Left lung (tissue), 10 donors: Measurements from ENCODE around the gene SUFU. TPM values are rescaled to one million over a fixed set of nuclear protein-coding genes. Genes with fewer than 3 reads are reported as not detected.

ENCODE experiments used
- ATAC-seq: fragments of 200-7000 bp; cut with Tn5 transposase; one replicate; pipeline ENCODE4 v1.9.1; 2020; ENCODE audit warnings: moderate library complexity
- DNase-seq, 4 donors: peaks; one replicate each; pipeline ENCODE4 v3.0.0-alpha.2; 2013 to 2020
- H3K27ac ChIP-seq, 2 donors: fragments of 200-600 bp; sonication (generic) in 1 of 2; one replicate each; pipeline versions ENCODE4 v1.5.0 to v1.8.0; 2020 to 2021
- H3K27me3 ChIP-seq, 2 donors: fragments of 200-600 bp; sonication (generic) in 1 of 2; one replicate each; pipeline versions ENCODE4 v1.5.0 to v1.8.0; 2020 to 2021
- H3K36me3 ChIP-seq, 2 donors: fragments of 200-600 bp; sonication (generic) in 1 of 2; one replicate each; pipeline versions ENCODE4 v1.5.0 to v1.8.0; 2020 to 2021
- H3K4me1 ChIP-seq, 2 donors: fragments of 200-600 bp; one replicate each; pipeline ENCODE4 v1.8.0; 2021
- H3K4me3 ChIP-seq, 2 donors: fragments of 200-600 bp; sonication (generic) in 1 of 2; one replicate each; pipeline versions ENCODE4 v1.5.0 to v1.8.0; 2020 to 2021; ENCODE audit warnings: mild to moderate bottlenecking in 1 of 2
- H3K9me3 ChIP-seq, 2 donors: fragments of 200-600 bp; sonication (generic) in 1 of 2; one replicate each; pipeline versions ENCODE4 v1.5.0 to v1.8.0; 2020 to 2021
- intact Hi-C, 2 donors: fragments of 100-400 bp; cut with DNase I; formaldehyde crosslinking; loops; one replicate each; pipeline versions ENCODE4 v1.11.2 to v1.14.2; 2022
- polyA plus RNA-seq, 6 donors: library from polyadenylated mRNA; unstranded; fragments of 120-200 nt; gene quantifications; one replicate each; pipeline ENCODE4 v1.2.1, GENCODE V29; 2013; ENCODE audit not compliant: insufficient read length in 6 of 6
- total RNA-seq, 2 donors: library from RNA; stranded (reverse); fragmentation: NEBNext Ultra II Directional; extraction: Animal tissue kit (Norgen Biotek cat#: 25700); gene quantifications; one replicate each; pipeline ENCODE4 v1.2.1, GENCODE V29; 2021
- TF ChIP-seq, protein P1 (sequence below), 2 donors: fragments of 200-600 bp; sonication (generic) in 1 of 2; IDR thresholded peaks; one replicate each; pipeline versions ENCODE4 v1.5.0 to v1.8.0; 2021; ENCODE audit warnings: antibody characterized with exemption in 2 of 2
- donor health status: DM: no; HTN: yes; CAD: no.
- donor health status: DM: no; HTN: no; CAD: no.

Gene SUFU
- total and polyA plus RNA-seq, 8 donors = 13.4 to 30.7 (median 27.7) TPM

GRCh38 chr10:102613785-102614184, 110.0 kb downstream of the SUFU start:
- peaks cover 18 to 49% of the 10 kb centered on the region in 2 donors for H3K4me1 ChIP-seq
- no peak overlapping the region for H3K4me3 ChIP-seq
- peaks cover 0 to 37% of the 10 kb centered on the region in 2 donors for H3K36me3 ChIP-seq
- no peaks in the 10 kb centered on the region for H3K9me3 ChIP-seq
- no peak for ATAC-seq
- peak overlapping the region in 1 of 2 donors; percentile 66 for H3K27ac ChIP-seq
- TF ChIP-seq, protein P1, sequence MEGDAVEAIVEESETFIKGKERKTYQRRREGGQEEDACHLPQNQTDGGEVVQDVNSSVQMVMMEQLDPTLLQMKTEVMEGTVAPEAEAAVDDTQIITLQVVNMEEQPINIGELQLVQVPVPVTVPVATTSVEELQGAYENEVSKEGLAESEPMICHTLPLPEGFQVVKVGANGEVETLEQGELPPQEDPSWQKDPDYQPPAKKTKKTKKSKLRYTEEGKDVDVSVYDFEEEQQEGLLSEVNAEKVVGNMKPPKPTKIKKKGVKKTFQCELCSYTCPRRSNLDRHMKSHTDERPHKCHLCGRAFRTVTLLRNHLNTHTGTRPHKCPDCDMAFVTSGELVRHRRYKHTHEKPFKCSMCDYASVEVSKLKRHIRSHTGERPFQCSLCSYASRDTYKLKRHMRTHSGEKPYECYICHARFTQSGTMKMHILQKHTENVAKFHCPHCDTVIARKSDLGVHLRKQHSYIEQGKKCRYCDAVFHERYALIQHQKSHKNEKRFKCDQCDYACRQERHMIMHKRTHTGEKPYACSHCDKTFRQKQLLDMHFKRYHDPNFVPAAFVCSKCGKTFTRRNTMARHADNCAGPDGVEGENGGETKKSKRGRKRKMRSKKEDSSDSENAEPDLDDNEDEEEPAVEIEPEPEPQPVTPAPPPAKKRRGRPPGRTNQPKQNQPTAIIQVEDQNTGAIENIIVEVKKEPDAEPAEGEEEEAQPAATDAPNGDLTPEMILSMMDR (IDR thresholded peaks at IDR 0.05) = no peak
- intact Hi-C loops = no loop called here
- H3K27me3 ChIP-seq = no peaks in the 10 kb centered on the region
- no peak for DNase-seq

DNA sequence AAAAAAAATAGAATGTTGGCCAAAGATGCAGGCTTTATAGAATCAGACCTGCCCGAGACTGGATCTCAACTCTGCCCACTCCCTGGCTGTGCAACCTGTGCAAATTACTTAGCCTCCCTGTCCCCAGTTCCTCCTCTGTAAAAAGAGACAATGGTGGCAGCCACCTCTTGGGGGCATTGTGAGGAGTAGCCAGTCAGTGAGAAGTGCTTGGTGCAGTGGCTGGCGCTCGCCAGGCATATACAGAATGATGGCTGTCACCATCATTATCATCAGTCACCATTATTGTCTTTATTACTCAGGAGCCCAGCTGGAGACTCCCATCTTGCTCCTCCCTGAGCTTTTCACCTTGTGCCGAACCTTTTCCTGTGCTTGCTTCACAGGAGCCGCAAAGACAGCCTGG, 111.1 kb downstream of the SUFU start:
- H3K9me3 ChIP-seq = no peaks in the 10 kb centered on the region
- H3K27me3 ChIP-seq = no peaks in the 10 kb centered on the region
- intact Hi-C loops = no loop called here
- H3K4me3 ChIP-seq = no peak overlapping the region
- H3K4me1 ChIP-seq = peaks cover 26 to 58% of the 10 kb centered on the region in 2 donors
- DNase-seq (no peak), ATAC-seq (no peak)
- peaks cover 0 to 37% of the 10 kb centered on the region in 2 donors for H3K36me3 ChIP-seq
- no peak overlapping the region for H3K27ac ChIP-seq
- TF ChIP-seq, protein P1 (IDR thresholded peaks at IDR 0.05) = no peak

DNA sequence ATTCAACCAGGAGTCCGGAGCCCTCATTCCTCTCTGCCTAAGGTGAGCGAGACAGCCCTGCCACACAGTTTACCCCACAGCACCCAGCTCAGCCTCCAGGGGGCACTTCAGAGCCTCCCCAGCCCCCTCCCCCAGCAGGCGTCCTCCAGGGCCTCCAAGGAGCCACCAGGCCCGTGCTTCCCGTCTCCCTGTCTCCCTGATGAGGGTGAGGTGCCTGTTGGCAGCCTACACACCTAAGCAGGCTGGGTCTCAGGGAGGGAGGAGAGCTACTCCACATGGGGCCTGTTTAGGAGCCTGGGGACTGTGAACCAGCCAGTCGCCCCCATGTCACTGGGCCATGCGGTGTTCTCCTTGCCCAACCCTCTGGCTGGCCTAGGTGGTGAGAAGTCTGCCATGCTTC, 111.6 kb downstream of the SUFU start:
- TF ChIP-seq, protein P1 (IDR thresholded peaks at IDR 0.05) = no peak
- no peak for DNase-seq
- intact Hi-C loops = no loop called here
- H3K4me1 ChIP-seq = peaks cover 29 to 61% of the 10 kb centered on the region in 2 donors
- no peak overlapping the region for H3K4me3 ChIP-seq
- peak; percentile 40 for ATAC-seq
- H3K27ac ChIP-seq = no peak overlapping the region
- no peaks in the 10 kb centered on the region for H3K9me3 ChIP-seq
- H3K36me3 ChIP-seq = peaks cover 0 to 37% of the 10 kb centered on the region in 2 donors
- H3K27me3 ChIP-seq = no peaks in the 10 kb centered on the region

- Histone ChIP-seq H3K9me3 (no peaks in the 10 kb centered on the region), H3K27ac (no peak overlapping the region), H3K4me3 (no peak overlapping the region), H3K27me3 (no peaks in the 10 kb centered on the region), H3K4me1 (peaks cover 33 to 61% of the 10 kb centered on the region in 2 donors), H3K36me3 (peaks cover 0 to 37% of the 10 kb centered on the region in 2 donors)
- DNase-seq (peak in 1 of 4 donors; percentile 89), ATAC-seq (peak; percentile 17)
- intact Hi-C loops = no loop called here
- TF ChIP-seq, protein P1 (IDR thresholded peaks at IDR 0.05) = no peak
Measured at GRCh38 chr10:102616066-102616770, 112.4 kb downstream of the SUFU start.

DNA sequence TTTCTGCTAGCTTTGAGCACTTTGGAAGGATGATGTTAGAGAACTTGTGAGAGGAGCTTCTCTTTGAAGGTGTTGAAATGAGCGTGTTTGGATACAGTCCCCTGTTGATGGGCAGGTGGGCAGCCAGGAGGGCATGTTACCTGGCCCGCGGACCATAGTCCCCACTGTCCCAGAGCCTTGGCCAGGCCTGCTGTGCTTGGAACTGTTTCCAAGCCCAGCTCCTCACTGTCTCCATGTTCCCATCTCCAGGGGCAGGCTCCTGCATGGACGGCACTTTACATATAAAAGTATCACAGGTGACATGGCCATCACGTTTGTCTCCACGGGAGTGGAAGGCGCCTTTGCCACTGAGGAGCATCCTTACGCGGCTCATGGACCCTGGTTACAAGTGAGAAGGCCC, 113.3 kb downstream of the SUFU start:
- Histone ChIP-seq H3K27ac (no peak overlapping the region), H3K9me3 (no peaks in the 10 kb centered on the region), H3K4me1 (peaks cover 34 to 63% of the 10 kb centered on the region in 2 donors), H3K4me3 (no peak overlapping the region), H3K27me3 (no peaks in the 10 kb centered on the region), H3K36me3 (peaks cover 0 to 37% of the 10 kb centered on the region in 2 donors)
- no peak for ATAC-seq
- intact Hi-C loops = no loop called here
- peak in 1 of 4 donors; percentile 29 for DNase-seq
- TF ChIP-seq, protein P1 (IDR thresholded peaks at IDR 0.05) = no peak
